ENCODE results near the gene PSORS1C2.
"Not testable (repeated sequence)": the region's sequence is repeated elsewhere in the genome, so short reads cannot be mapped to it uniquely, and the experiment has no call there.

- not testable (repeated sequence) for TF ChIP-seq POLR2A (IDR thresholded peaks at IDR 0.05; ENCODE audit: low read length); CTCF (IDR thresholded peaks at IDR 0.05); MYC (IDR thresholded peaks at IDR 0.05; ENCODE audit: borderline replicate concordance, low read length); USF2 (IDR thresholded peaks at IDR 0.05); GATA3 (IDR thresholded peaks at IDR 0.05; ENCODE audit: borderline replicate concordance); RCOR1 (IDR thresholded peaks at IDR 0.05; ENCODE audit: low read depth, low read length); BHLHE40 (IDR thresholded peaks at IDR 0.05; ENCODE audit: low read depth, low read length); ZFP36 (IDR thresholded peaks at IDR 0.05; ENCODE audit: borderline replicate concordance, partially characterized antibody); HMGXB4 (CRISPR knock-in tag; IDR thresholded peaks at IDR 0.05; ENCODE audit: borderline replicate concordance); RFX5 (IDR thresholded peaks at IDR 0.05); CBX2 (IDR thresholded peaks at IDR 0.05; ENCODE audit: borderline replicate concordance, low read depth); ZNF302 (CRISPR knock-in tag; IDR thresholded peaks at IDR 0.05); NR3C1 (IDR thresholded peaks at IDR 0.05)
Measured at GRCh38 chr6:31183859-31184258, 45.0 kb upstream of the PSORS1C2 start.

Data from A549 (cell line).